Heart left ventricle (tissue), 16 donors: ENCODE results near the gene GLYAT. TPM values are rescaled to one million over a fixed set of nuclear protein-coding genes. Genes with fewer than 3 reads are reported as not detected.

Experiments
- ATAC-seq, 4 donors: fragments of 200-7000 bp; cut with Tn5 transposase; one replicate each; pipeline ENCODE4 v1.9.1; 2020 to 2022; ENCODE audit warnings: moderate library complexity in 4 of 4, mild to moderate bottlenecking in 3 of 4, moderate number of reproducible peaks in 1 of 4
- DNase-seq, 5 donors: peaks; one replicate each; pipeline ENCODE4 v3.0.0-alpha.2; 2020
- H3K27ac ChIP-seq, 12 donors: fragments of 200-600 bp; sonication (generic) in 4 of 12; one replicate each; pipeline versions ENCODE4 v1.5.0 to v1.8.0; 2016 to 2022; ENCODE audit warnings: mild to moderate bottlenecking in 2 of 12
- H3K27me3 ChIP-seq, 9 donors: fragments of 200-600 bp; sonication (generic) in 2 of 9; one replicate each; pipeline versions ENCODE4 v1.5.1 to v1.8.0; 2016 to 2022; ENCODE audit warnings: mild to moderate bottlenecking in 3 of 9
- H3K36me3 ChIP-seq, 9 donors: fragments of 200-600 bp; sonication (generic) in 2 of 9; one replicate each; pipeline versions ENCODE4 v1.5.0 to v1.8.0; 2018 to 2022; ENCODE audit warnings: mild to moderate bottlenecking in 2 of 9
- H3K4me1 ChIP-seq, 12 donors: fragments of 200-600 bp; sonication (generic) in 4 of 12; one replicate each; pipeline versions ENCODE4 v1.5.0 to v1.8.0; 2016 to 2022; ENCODE audit warnings: mild to moderate bottlenecking in 3 of 12
- H3K4me3 ChIP-seq, 12 donors: fragments of 200-600 bp; sonication (generic) in 4 of 12; one replicate each; pipeline versions ENCODE4 v1.5.0 to v1.8.0; 2017 to 2022; ENCODE audit warnings: mild to moderate bottlenecking in 9 of 12, moderate library complexity in 4 of 12
- H3K9me3 ChIP-seq, 12 donors: fragments of 200-600 bp; sonication (generic) in 4 of 12; one replicate each; pipeline versions ENCODE4 v1.5.0 to v1.8.0; 2016 to 2022; ENCODE audit warnings: mild to moderate bottlenecking in 1 of 12
- CTCF ChIP-seq, 12 donors: fragments of 200-600 bp; sonication (generic) in 4 of 12; IDR thresholded peaks; one replicate each; pipeline versions ENCODE4 v1.5.0 to v1.8.0; 2018 to 2022; ENCODE audit warnings: antibody characterized with exemption in 12 of 12, mild to moderate bottlenecking in 5 of 12
- POLR2A ChIP-seq, 2 donors: fragments of 450-650 bp; IDR thresholded peaks; one replicate each; pipeline ENCODE4 v1.6.1; 2017; ENCODE audit warnings: antibody characterized with exemption in 2 of 2, mild to moderate bottlenecking in 2 of 2, moderate library complexity in 2 of 2
- WGBS, 4 donors: extraction: QIAGEN DNeasy Blood & Tissue Kit in 2 of 4; methylation state at CpG; one replicate each; pipeline versions ENCODE4 v1.1.5 to v1.1.7; 2013 to 2018; 5-methylcytosine and 5-hydroxymethylcytosine counted together
- intact Hi-C, 10 donors: fragments of 100-400 bp; cut with DNase I; formaldehyde crosslinking; loops; one replicate each; pipeline versions ENCODE4 v1.11.1 to v1.14.2; 2022
- polyA plus RNA-seq, 2 donors: library from polyadenylated mRNA; stranded (reverse); fragments of 200-250 nt; gene quantifications; one replicate each; pipeline ENCODE4 v1.2.3, GENCODE V29; 2013
- total RNA-seq, 9 donors: library from RNA; depleted of rRNA in 2 of 9; stranded (reverse); fragments of >200 nt in 2 of 9; fragmentation: NEBNext Ultra II Directional in 3 of 9; extraction: Animal tissue kit (Norgen Biotek cat#: 25700) in 3 of 9; gene quantifications; one replicate each; pipeline versions ENCODE4 v1.1.0 to v1.2.4, GENCODE V29; 2016 to 2023
- donor health status: ischemic (EF 13 %, LVEDD 7.1; RV severe dilation, severe dysfunction).
- donor health status: healthy with polysubstance abuse.
- donor health status: DM: no; HTN: yes; CAD: no.
- donor health status: DM: no; HTN: no; CAD: no.
- donor health status: ischemic (EF 25% LVEDD 6.9; RV normal size, moderate dysfunction).
- donor health status: ischemic (EF 25% LVEDD 5.7; RV mildly dilated, moderate dysfunction).
- donor health status: healthy.
- donor health status: DM: yes; HTN: yes; CAD: no.
- donor health status: ischemic (EF 35%, LVEDD 5.7; RV mildly dilated, moderate dysfunction).
- donor health status: nonischemic (EF 11% LVEDD 7.7; RV severe dilation, severe dysfunction).
- donor health status: DM: yes; HTN: yes; CAD: no.
- donor health status: PGD.
- donor health status: ischemic (EF 29% LVEDD 5.4; RV normal size, mild dysfunction).
- donor health status: nonischemic (EF 23%, LVEDD 6.1; RV moderate dilation, normal function).

Gene GLYAT
- total and polyA plus RNA-seq, 11 donors: 0.15 to 2.7 (median 0.27) TPM; not detected in 7

GRCh38 chr11:58768137-58768536, 36.4 kb upstream of the GLYAT start:
- no peak for ATAC-seq
- 62 to 85% (median 75%) methylated on average over 2 of the region's 2 CpGs for WGBS, 4 donors
- intact Hi-C loops: no loop called here
- TF ChIP-seq POLR2A (IDR thresholded peaks at IDR 0.05) (no peak), CTCF (IDR thresholded peaks at IDR 0.05) (no peak)
- Histone ChIP-seq H3K27me3 (no peaks in the 10 kb centered on the region), H3K36me3 (no peaks in the 10 kb centered on the region), H3K4me1 (no peaks in the 10 kb centered on the region), H3K4me3 (no peak overlapping the region), H3K9me3 (no peaks in the 10 kb centered on the region), H3K27ac (no peak overlapping the region)
- DNase-seq: no peak

GRCh38 chr11:58765078-58765477, 33.3 kb upstream of the GLYAT start:
- intact Hi-C loops: no loop called here
- no peaks in the 10 kb centered on the region for H3K36me3 ChIP-seq
- no peak overlapping the region for H3K4me3 ChIP-seq
- no peak for TF ChIP-seq CTCF (IDR thresholded peaks at IDR 0.05)
- ATAC-seq (no peak), DNase-seq (no peak)
- 48 to 77% (median 57%) methylated on average over 1 of the region's 1 CpG for WGBS, 4 donors
- H3K9me3 ChIP-seq: no peaks in the 10 kb centered on the region
- H3K27me3 ChIP-seq: peaks cover 0 to 2% (median 0%) of the 10 kb centered on the region in 9 donors
- H3K4me1 ChIP-seq: no peaks in the 10 kb centered on the region
- no peak overlapping the region for H3K27ac ChIP-seq

- Histone ChIP-seq H3K27ac (no peak overlapping the region), H3K9me3 (no peaks in the 10 kb centered on the region), H3K4me3 (no peak overlapping the region), H3K4me1 (no peaks in the 10 kb centered on the region), H3K36me3 (no peaks in the 10 kb centered on the region), H3K27me3 (peaks cover 0 to 2% (median 0%) of the 10 kb centered on the region in 9 donors)
- WGBS, 4 donors: 56 to 78% (median 78%) methylated on average over 1 of the region's 1 CpG
- intact Hi-C loops: no loop called here
- TF ChIP-seq POLR2A (IDR thresholded peaks at IDR 0.05) (no peak), CTCF (IDR thresholded peaks at IDR 0.05) (no peak)
- DNase-seq (no peak), ATAC-seq (no peak)
Measured at GRCh38 chr11:58763120-58763490, 31.4 kb upstream of the GLYAT start.

- ATAC-seq: no peak
- TF ChIP-seq CTCF (IDR thresholded peaks at IDR 0.05) (no peak), POLR2A (IDR thresholded peaks at IDR 0.05) (no peak)
- 63 to 70% (median 66%) methylated on average over 6 of the region's 6 CpGs for WGBS, 4 donors
- intact Hi-C loops: no loop called here
- H3K4me3 ChIP-seq: no peak overlapping the region
- no peaks in the 10 kb centered on the region for H3K36me3 ChIP-seq
- DNase-seq: no peak
- H3K4me1 ChIP-seq: no peaks in the 10 kb centered on the region
- H3K27ac ChIP-seq: no peak overlapping the region
- H3K27me3 ChIP-seq: peaks cover 0 to 2% (median 0%) of the 10 kb centered on the region in 9 donors
- no peaks in the 10 kb centered on the region for H3K9me3 ChIP-seq
Measured at GRCh38 chr11:58762284-58763119, 30.8 kb upstream of the GLYAT start.
